GM13976 (cell line): ENCODE measurements around the gene SPOCK3.

Experiments
- DNase-seq: peaks from one replicate; pipeline ENCODE4 v3.0.0; 2012; ENCODE audit warnings: low spot score
- in situ Hi-C: fragments of 300-500 bp; cut with MboI; formaldehyde crosslinking; loops from one replicate; pipeline ENCODE4 v1.12.0; 2022; ENCODE audit warnings: low sequenced_read_pairs, mixed read lengths, inconsistent platforms; ENCODE audit not compliant: unreplicated experiment
- TF ChIP-seq, protein P1 (sequence below): IDR thresholded peaks from 2 replicates; pipeline ENCODE4 v1.5.1; 2012; ENCODE audit warnings: borderline replicate concordance, mild to moderate bottlenecking; ENCODE audit not compliant: insufficient read depth; ENCODE audit errors: extremely low read depth, missing control alignments, control extremely low read depth

Gene SPOCK3

DNA sequence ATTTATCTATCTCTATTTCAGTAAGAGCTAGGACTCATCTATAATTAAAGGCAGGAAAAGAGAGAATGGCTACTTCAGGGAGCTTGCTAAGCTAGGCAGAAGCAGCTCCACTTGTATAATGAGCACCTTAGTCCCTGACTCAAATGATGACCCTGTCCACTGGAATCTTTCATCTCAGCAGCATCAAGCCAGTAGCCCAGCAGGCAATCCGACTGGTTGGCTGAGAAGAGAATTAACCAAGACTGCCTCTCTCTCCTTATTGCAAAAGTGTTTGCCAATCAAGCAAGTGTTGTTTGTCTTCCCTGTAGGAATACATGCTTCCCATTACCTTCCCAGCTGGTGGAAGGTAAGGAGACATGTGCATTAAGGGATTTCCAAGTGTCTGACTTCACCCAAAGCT lies 3.9 kb upstream of the SPOCK3 start:
- in situ Hi-C loops = no loop called here
- no peak for DNase-seq
- TF ChIP-seq, protein P1, sequence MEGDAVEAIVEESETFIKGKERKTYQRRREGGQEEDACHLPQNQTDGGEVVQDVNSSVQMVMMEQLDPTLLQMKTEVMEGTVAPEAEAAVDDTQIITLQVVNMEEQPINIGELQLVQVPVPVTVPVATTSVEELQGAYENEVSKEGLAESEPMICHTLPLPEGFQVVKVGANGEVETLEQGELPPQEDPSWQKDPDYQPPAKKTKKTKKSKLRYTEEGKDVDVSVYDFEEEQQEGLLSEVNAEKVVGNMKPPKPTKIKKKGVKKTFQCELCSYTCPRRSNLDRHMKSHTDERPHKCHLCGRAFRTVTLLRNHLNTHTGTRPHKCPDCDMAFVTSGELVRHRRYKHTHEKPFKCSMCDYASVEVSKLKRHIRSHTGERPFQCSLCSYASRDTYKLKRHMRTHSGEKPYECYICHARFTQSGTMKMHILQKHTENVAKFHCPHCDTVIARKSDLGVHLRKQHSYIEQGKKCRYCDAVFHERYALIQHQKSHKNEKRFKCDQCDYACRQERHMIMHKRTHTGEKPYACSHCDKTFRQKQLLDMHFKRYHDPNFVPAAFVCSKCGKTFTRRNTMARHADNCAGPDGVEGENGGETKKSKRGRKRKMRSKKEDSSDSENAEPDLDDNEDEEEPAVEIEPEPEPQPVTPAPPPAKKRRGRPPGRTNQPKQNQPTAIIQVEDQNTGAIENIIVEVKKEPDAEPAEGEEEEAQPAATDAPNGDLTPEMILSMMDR = no peak

DNA sequence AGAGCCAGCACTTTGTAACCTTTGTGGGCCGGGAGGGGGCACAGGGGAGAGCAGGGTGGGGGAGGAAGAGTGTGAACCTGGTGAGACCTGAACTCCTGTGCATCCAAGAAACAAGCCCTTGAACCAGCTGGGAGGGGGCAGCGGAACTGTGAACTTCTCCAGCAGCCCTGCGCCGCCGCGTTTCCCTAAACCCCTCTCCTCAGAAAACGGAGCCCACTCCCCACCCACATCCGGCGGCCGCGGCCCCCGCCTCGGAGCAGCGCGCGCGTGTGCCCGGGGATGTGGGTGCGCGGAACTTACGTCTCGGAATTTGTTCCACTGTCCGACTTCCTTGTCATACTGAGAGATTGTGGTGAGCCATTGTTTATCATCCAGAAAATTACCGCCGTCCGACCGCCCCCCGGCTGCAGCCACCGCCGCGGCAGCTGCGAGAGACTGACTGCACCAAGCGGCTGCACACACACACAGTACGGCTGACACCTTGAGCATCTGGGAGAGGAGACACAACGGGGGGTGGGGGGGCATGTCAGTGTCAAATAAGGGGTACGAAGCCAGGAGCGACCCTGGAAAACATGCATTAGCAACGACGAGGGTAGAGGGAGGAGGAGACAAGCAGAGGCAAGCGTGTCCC lies 494 bp downstream of the SPOCK3 start:
- TF ChIP-seq, protein P1 = no peak
- no peak for DNase-seq
- in situ Hi-C loops = no loop called here

DNA sequence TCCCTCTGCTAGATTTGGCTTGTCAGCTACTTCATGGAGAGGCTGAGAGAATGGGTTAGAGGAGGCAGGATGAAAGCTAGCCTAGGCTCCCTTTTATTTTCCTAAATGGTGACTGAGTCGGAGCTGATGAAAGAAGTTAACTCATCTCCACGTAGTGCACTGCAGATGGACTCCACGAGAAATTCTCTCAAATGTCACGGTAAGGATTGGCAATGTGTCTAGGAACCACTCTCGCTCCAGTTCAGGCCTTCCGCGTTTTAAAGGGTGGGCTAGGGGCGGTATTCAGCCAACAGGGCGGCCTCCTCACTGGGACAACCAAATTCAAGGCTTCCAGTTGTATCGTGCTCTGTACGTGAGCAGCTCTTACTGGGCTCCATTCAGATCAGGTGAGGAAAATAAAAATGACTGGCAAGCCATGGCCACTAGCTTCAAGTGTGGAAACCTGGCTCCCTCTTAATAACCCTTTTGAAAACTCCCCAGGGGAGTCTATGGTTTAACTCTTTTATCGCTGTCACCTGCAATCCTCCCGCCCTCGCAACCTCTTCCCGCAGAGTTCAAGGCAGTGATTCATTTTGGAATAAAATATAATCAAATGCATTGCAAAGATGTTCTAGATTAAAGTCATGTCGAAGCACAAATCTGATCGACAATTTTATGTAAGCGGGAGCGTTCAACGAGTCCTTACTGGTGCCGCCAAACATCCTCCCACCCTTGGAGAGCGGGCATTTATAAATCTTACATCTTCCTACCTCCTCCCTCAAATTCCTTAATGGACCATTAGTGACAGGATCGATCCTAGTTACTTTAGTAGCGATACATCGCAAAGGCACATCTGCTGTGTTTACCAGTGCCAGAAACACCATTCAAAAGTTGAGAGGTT lies 1.2 kb downstream of the SPOCK3 start:
- TF ChIP-seq, protein P1 = no peak
- DNase-seq = no peak
- in situ Hi-C loops = no loop called here

DNA sequence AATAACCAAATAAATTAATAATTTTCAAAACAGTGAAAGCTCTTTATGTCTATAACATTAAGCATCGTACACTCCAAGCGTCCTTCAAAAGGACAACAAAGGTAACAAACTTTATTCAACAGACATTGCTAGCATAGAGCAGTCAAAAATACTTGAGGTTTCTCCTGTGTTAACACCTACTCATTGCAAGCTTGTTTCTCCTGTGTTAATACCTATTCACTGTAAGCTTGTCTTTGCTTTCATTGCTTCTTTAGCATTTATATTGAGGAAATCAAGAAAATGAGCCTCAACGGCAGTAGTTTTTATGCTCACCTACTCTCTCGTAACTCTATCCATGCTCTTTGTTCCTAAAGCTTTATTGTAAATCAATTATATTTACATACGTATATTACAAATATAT lies 3.5 kb downstream of the SPOCK3 start:
- in situ Hi-C loops = no loop called here
- TF ChIP-seq, protein P1 = no peak
- DNase-seq = no peak

DNA sequence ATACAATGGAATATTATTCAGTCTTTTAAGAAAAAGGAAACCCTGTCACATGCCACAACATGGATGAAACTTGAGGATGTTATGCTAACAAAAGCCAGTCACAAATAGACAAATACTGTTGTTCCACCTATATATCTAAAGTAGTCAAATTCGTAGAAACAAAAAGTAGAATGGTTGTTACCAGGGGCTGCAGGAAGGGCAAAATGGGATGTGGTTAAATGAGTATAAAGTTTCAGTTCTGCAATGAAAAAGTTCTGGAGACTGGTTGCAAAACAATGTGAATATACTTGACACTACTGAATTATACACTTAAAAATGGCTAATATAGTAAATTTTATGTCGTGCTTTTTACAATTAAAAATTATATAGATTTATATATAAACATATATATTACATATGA lies 12.2 kb downstream of the SPOCK3 start:
- TF ChIP-seq, protein P1 = no peak
- no peak for DNase-seq
- in situ Hi-C loops = no loop called here

DNA sequence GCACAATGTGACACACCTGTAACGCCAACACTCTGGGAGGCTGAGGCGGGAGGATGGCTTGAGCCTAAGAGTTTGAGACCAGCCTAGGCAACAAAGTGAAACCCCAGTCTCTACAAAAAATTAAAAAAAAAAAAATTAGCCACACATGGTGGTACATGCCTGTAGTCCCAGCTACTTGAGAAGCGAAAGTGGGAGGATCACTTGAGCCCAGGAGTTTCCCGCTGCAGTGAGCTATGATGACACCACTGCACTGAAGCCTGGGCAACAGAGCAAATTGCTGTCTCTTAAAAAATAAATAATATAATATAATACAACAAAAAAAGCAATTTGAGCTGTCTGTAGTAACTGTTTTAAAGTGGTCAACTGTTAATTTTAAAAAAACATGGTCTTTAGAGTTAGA lies 13.2 kb downstream of the SPOCK3 start:
- no peak for DNase-seq
- TF ChIP-seq, protein P1 = no peak
- in situ Hi-C loops = no loop called here
